GM21723 (cell line): Measurements from ENCODE around the gene CLASP1.
"Not testable (repeated sequence)": the region's sequence is repeated elsewhere in the genome, so short reads cannot be mapped to it uniquely, and the experiment has no call there.

Experiments
- ATAC-seq: cut with Tn5 transposase; IDR thresholded peaks from one replicate; pipeline ENCODE4 v1.9.1; 2021; ENCODE audit warnings: mild to moderate bottlenecking, moderate library complexity; ENCODE audit not compliant: unreplicated experiment

The CLASP1 gene

DNA sequence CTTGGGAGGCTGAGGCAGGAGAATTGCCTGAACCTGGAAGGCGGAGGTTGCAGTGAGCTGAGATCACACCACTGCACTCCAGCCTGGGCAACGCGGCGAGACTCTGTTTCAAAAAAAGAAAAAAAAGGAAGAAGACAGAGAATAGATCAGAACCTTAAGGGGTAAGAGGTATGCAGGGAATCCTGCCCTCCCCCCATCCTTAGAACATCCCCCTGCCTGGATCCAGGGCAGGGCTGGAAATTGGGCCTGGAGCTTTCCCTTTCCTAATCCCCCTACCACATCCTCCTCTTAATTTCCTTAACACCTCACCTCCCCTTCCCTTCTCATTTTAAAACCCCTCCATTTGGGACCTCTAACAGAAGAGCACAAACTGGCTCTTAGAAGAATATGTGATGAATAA, 62.1 kb downstream of the CLASP1 start:
- ATAC-seq: no peak

- ATAC-seq: no peak
Observed at GRCh38 chr2:121584741-121585140, 64.5 kb downstream of the CLASP1 start.

- ATAC-seq: no peak
Observed at GRCh38 chr2:121583555-121583954, 65.7 kb downstream of the CLASP1 start.

- no peak for ATAC-seq
Observed at GRCh38 chr2:121582272-121582671, 67.0 kb downstream of the CLASP1 start.

- ATAC-seq: no peak
Observed at GRCh38 chr2:121579309-121579708, 70.0 kb downstream of the CLASP1 start.

GRCh38 chr2:121577381-121577780, 71.9 kb downstream of the CLASP1 start:
- ATAC-seq: no peak

DNA sequence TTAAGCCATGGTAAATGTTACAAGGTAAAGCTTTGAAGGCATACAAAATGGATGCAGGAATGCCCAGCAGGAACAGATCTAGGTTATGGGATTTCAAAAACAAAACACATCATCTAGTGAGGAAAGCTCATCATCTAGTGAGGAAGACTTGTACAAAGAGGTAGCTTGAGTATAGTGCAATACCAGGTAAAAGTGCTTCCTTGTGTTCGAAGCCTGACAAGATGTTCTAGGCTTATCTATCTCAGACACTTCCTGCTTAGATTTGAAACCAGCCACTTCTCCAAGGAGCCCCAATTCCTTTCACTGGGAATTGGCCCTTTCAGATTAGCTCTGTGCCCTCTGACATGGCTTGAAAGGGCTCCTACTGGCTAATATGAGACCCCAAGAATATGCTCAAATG, 73.0 kb downstream of the CLASP1 start:
- ATAC-seq: no peak

DNA sequence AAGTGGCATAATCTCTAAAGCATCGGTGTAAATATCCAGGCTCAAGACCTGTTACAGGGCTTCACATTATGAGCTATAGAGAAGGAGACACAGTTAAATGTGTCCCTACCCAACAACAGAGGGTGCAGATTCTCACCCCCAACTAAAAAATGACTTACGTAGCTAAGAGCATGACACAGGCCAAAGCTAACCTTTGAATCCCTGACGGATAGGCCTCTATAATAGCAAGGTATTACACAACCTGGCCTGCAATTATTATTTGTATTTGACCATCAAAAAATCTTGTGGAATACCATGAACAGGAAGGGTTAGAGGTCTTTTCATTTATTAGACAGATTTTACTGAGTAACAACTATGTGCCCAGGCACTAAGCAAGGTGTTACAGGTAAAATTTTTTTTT, 73.5 kb downstream of the CLASP1 start:
- ATAC-seq: no peak

GRCh38 chr2:121570667-121571055, 78.6 kb downstream of the CLASP1 start:
- no peak for ATAC-seq

DNA sequence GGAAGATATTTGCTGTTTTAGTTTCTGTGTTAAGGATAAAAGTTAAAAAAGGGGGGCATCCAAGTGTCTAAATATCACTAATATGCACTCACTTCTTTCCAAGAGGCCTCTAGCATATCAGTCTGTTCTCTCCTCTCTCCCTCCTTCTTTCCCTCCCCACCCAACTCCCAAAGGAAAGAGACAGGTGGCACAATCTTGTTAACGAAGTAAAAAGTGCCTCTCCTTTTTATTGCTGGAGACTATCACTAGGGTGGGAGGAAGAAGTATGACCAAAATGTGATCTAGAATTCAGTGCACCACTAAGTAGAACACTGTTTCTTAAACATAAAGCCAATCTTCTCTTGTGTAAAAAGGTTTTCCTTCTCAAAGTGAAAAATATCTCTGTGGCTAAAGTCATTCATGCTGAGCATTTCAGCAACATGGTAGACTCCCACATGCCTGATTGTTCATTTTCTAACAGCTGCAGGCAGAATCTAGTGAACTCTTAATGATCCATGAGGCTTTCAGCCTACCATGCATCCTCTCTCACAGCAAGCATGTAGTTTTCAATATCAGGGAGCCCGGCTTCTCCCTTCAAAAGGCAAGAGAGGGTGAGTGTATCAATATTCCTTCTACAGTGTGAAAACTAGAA, 79.1 kb downstream of the CLASP1 start:
- no peak for ATAC-seq

DNA sequence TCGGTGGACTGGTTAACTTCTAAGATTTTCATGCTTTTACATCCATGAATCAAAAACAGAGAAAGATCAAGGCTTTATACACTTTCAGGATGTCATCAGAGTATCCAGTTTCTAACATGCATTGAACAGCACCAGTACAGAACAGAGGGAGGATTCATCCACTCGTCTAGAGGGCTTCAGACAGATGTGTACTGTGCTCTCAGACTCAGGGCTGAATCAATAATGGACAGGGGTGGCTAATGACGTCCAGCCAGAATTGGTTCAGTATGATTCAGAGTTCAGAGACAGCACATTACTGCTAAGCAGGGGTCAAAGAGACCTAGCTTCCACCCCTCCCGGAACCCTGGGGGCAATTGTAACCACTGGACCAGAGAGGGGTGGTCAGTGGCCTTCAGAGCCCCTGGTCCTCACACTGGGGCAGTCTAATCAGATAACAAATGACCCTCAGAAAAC, 81.3 kb downstream of the CLASP1 start:
- no peak for ATAC-seq

DNA sequence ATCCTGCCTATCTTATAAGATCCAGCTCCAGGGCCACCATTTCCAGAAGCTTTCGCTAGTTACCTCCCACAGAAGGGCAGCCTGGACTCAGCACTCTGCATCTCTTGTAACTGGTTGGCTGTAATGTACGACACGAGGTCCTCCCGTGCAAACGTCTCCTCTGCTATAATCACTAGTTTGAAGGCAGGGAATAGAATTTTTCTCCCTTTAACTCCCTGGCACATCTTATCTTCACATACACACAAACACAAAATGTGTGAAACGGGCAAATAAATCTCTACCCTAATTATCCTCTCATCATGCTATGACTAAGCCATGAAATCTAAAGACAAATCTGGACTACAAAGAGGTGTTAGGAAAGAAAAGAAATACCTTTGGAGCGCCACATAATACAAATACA, 81.8 kb downstream of the CLASP1 start:
- no peak for ATAC-seq

GRCh38 chr2:121565389-121566250, 83.6 kb downstream of the CLASP1 start:
- no peak for ATAC-seq

DNA sequence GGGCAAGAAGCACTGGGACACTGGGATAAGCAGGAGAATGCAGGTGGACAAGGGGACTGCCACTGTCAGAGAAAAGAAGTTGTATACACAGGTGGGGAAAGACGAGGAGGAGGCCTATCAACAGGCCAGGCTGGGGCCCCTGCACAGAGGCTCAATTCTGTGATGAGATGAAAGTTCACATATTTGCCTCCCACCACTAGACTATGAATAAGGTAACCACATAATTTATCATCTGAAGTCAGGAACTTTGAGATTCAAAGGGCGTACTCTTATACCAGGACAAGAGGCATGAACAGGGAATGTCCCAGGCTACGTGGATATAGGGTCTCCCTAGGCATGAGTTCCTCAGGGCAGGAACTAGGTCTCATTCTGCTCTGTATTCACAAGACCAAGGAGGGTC, 84.4 kb downstream of the CLASP1 start:
- ATAC-seq: no peak

GRCh38 chr2:121563754-121564153, 85.5 kb downstream of the CLASP1 start:
- not testable (repeated sequence) for ATAC-seq

GRCh38 chr2:121562269-121563176, 86.7 kb downstream of the CLASP1 start:
- no peak for ATAC-seq

DNA sequence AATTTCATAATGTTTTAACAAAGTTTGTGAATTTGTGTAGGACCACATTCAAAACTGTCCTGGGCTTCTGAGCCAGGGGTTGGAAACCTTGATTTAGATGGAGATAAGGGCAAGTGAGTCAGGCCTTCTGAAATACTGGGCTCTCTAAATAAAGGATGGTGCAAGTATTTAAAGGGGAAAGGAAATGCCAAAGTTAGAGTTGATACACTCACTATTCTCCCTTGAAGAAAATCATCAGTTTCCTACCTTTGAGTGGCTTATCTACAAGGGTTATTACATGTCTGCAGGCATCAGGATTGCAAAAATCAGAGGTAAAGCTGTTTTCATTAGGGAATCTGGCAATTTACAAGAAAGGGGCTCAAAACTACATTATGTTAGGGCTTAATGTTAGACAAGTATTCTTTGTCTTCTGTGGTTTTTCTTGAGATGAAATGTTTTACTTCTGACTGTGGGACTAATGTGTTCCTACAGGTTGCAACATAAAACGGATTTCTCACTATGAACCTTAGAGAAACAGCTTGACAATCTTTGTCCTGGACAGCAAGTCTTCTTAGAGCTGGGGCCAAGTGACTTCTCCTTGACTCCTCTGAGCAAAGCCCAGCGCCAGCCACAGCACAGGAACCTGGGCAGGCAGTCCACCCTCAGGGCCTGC, 87.5 kb downstream of the CLASP1 start:
- no peak for ATAC-seq

GRCh38 chr2:121558329-121558728, 90.9 kb downstream of the CLASP1 start:
- ATAC-seq: peak; percentile 56

GRCh38 chr2:121555008-121555407, 94.3 kb downstream of the CLASP1 start:
- ATAC-seq: no peak

DNA sequence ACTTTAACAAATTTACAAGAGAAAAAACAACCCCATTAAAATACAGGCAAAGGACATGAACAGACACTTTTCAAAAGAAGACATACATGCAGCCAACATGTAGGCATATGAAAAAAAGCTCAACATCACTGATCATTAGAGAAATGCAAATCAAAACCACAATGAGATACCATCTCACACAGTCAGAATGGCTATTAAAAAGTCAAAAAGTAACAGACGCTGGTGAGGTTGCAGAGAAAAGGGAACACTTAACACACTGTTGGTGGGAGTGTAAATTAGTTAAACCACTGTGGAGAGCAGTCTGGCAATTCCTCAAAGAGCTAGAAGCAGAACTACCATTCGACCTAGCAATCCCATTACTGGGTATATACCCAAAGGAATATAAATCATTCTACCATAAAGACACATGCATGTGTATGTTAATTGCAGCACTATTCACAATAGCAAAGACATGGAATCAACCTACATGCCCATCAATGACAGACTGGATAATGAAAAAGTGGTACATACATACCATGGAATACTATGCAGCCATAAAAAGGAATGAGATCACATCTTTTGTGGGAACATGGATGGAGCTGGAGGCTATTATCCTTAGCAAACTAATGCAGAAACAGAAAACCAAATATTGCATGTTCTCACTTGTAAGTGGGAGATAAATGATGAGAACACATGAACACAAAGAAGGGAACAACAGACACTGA, 96.6 kb downstream of the CLASP1 start:
- peak; percentile 44 for ATAC-seq
